ENCODE measurements around the gene SARNP.

SARNP gene

DNA sequence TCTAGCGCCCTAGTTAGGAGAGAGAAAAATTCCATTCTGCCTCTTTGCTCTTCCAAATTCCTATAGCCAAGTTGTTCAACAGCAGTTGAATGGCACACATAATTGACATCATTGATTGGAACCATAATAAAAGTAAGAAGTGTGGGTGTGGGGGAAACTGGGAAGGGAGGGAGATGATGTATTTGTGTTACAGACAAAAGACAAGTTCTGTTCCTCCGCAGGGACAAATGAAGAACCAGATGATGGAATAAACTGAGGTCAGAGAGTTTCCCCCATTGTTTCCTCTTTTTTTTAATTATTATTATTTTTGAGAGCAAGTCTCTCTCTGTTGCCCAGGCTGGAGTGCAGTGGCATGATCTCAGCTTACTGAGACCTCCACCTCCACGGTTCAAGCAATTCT lies 39.7 kb downstream of the SARNP start:
- TF ChIP-seq, protein P1, sequence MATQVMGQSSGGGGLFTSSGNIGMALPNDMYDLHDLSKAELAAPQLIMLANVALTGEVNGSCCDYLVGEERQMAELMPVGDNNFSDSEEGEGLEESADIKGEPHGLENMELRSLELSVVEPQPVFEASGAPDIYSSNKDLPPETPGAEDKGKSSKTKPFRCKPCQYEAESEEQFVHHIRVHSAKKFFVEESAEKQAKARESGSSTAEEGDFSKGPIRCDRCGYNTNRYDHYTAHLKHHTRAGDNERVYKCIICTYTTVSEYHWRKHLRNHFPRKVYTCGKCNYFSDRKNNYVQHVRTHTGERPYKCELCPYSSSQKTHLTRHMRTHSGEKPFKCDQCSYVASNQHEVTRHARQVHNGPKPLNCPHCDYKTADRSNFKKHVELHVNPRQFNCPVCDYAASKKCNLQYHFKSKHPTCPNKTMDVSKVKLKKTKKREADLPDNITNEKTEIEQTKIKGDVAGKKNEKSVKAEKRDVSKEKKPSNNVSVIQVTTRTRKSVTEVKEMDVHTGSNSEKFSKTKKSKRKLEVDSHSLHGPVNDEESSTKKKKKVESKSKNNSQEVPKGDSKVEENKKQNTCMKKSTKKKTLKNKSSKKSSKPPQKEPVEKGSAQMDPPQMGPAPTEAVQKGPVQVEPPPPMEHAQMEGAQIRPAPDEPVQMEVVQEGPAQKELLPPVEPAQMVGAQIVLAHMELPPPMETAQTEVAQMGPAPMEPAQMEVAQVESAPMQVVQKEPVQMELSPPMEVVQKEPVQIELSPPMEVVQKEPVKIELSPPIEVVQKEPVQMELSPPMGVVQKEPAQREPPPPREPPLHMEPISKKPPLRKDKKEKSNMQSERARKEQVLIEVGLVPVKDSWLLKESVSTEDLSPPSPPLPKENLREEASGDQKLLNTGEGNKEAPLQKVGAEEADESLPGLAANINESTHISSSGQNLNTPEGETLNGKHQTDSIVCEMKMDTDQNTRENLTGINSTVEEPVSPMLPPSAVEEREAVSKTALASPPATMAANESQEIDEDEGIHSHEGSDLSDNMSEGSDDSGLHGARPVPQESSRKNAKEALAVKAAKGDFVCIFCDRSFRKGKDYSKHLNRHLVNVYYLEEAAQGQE (IDR thresholded peaks at IDR 0.05; ENCODE audit: insufficient read depth in 1 of 2, low read depth in 2 of 2, low read length in 2 of 2): no peak
- TF ChIP-seq FOXP2 (optimal IDR thresholded peaks at IDR 0.05; ENCODE audit: borderline replicate concordance, extremely low read depth, extremely low read length, insufficient read depth) (no peak), TAF1 (IDR thresholded peaks at IDR 0.05; ENCODE audit: borderline replicate concordance, insufficient read depth, low read length) (no peak), POLR2AphosphoS5 (IDR thresholded peaks at IDR 0.05; ENCODE audit: low read depth, low read length) (no peak), SIN3A (IDR thresholded peaks at IDR 0.05; ENCODE audit: borderline replicate concordance, insufficient read depth, low read length) (no peak)

DNA sequence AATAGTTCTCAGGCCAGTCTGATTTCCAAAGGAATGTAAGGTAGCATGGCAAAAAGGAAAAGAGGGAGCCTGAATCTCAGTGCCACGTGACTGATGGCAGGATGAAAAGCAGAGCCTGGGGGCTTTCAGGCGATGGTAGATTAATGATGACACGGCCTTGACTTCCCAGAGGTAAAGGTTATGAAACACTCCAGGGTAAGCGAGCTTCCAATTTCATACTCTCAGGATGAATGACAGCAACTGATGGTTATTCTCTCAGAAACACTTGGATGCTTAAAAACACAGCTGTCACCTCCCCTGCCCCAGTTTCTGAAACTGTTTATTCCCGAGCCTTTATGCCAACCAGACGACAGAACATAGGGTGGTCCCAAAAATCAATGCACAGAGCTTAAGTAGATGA lies 45.8 kb downstream of the SARNP start:
- TF ChIP-seq POLR2AphosphoS5 (IDR thresholded peaks at IDR 0.05; ENCODE audit: low read depth, low read length): no peak
- no peak for TF ChIP-seq SIN3A (IDR thresholded peaks at IDR 0.05; ENCODE audit: borderline replicate concordance, insufficient read depth, low read length)
- TF ChIP-seq, protein P1 (IDR thresholded peaks at IDR 0.05; ENCODE audit: insufficient read depth in 1 of 2, low read depth in 2 of 2, low read length in 2 of 2): no peak
- TF ChIP-seq FOXP2 (optimal IDR thresholded peaks at IDR 0.05; ENCODE audit: borderline replicate concordance, extremely low read depth, extremely low read length, insufficient read depth): no peak
- no peak for TF ChIP-seq TAF1 (IDR thresholded peaks at IDR 0.05; ENCODE audit: borderline replicate concordance, insufficient read depth, low read length)

DNA sequence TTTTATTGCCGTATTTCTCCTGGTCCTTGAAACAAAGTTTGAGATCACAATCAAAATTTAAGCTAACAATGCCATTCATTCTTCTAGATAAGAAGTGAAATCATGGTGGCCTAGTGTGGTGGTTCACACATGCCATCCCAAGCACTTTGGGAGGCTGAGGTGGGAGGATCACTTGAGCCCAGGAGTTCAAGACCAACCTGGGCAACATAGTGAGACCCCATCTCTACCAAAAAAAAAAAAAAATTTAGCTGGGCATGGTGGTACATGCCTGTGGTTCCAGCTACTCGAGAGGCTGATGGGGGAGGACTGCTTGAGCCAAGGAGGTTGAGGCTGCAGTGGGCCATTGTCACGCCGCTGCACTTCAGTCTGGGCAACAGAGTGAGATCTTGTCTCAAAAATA lies 50.4 kb downstream of the SARNP start:
- TF ChIP-seq POLR2AphosphoS5 (IDR thresholded peaks at IDR 0.05; ENCODE audit: low read depth, low read length) (no peak), TAF1 (IDR thresholded peaks at IDR 0.05; ENCODE audit: borderline replicate concordance, insufficient read depth, low read length) (no peak), FOXP2 (optimal IDR thresholded peaks at IDR 0.05; ENCODE audit: borderline replicate concordance, extremely low read depth, extremely low read length, insufficient read depth) (no peak), SIN3A (IDR thresholded peaks at IDR 0.05; ENCODE audit: borderline replicate concordance, insufficient read depth, low read length) (no peak)
- TF ChIP-seq, protein P1 (IDR thresholded peaks at IDR 0.05; ENCODE audit: insufficient read depth in 1 of 2, low read depth in 2 of 2, low read length in 2 of 2): no peak

DNA sequence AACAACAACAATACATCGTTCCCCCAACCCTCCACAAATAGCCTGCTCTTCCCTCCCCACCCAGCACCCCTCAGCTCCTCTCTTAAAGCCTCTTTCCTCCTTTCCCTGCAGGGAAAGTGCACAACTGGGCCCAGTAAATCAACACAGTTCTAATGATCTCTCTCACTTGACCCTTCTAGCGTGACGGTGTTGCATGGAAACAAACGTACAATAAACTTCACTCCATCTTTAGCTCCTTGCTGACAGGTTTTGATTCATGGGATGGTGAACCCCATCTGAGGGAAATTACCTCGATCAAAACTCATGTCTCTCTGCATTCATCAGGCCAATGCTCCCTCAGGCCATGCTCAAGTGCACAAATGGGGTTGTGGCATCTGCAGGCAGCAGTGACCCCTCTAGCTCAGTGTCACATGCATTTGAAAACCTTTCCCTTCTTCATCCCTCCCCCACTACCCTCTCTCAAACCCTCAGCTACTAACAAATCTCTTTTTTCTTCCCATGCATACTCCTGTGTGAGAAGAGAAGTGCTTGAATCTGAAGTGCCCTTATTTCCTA lies 51.7 kb downstream of the SARNP start:
- TF ChIP-seq, protein P1 (IDR thresholded peaks at IDR 0.05; ENCODE audit: insufficient read depth in 1 of 2, low read depth in 2 of 2, low read length in 2 of 2): no peak
- no peak for TF ChIP-seq POLR2AphosphoS5 (IDR thresholded peaks at IDR 0.05; ENCODE audit: low read depth, low read length)
- no peak for TF ChIP-seq TAF1 (IDR thresholded peaks at IDR 0.05; ENCODE audit: borderline replicate concordance, insufficient read depth, low read length)
- no peak for TF ChIP-seq SIN3A (IDR thresholded peaks at IDR 0.05; ENCODE audit: borderline replicate concordance, insufficient read depth, low read length)
- TF ChIP-seq FOXP2 (optimal IDR thresholded peaks at IDR 0.05; ENCODE audit: borderline replicate concordance, extremely low read depth, extremely low read length, insufficient read depth): no peak
